DND-41 (cell line): Measurements from ENCODE around the gene SLC51A.
"Not testable (repeated sequence)": the region's sequence is repeated elsewhere in the genome, so short reads cannot be mapped to it uniquely, and the experiment has no call there.

ENCODE experiments used
- CTCF ChIP-seq: IDR thresholded peaks from 2 replicates; pipeline ENCODE4 v1.5.1; 2012; ENCODE audit warnings: borderline replicate concordance, low read length, moderate library complexity, mild to moderate bottlenecking; ENCODE audit not compliant: poor library complexity, severe bottlenecking; ENCODE audit errors: extremely low read depth
- EZH2 ChIP-seq: IDR thresholded peaks from 3 replicates; pipeline ENCODE4 v1.6.1; 2012; ENCODE audit warnings: borderline replicate concordance, low read depth, mild to moderate bottlenecking, moderate library complexity, low read length, inconsistent platforms; ENCODE audit not compliant: severe bottlenecking

GRCh38 chr3:196184169-196184432 lies 32.2 kb upstream of the SLC51A start:
- TF ChIP-seq CTCF, EZH2: not testable (repeated sequence)
